Loucy (cell line): ENCODE results near the gene PHB1.

Experiments
- H2AFZ ChIP-seq: fragments of 200-600 bp; sonication (generic); 2 replicates; pipeline ENCODE4 v1.6.0; 2016; ENCODE audit warnings: antibody characterized with exemption, mild to moderate bottlenecking, low read length, moderate library complexity
- H3F3A ChIP-seq: fragments of 200-600 bp; 2 replicates; pipeline ENCODE4 v1.6.0; 2016; ENCODE audit warnings: antibody characterized with exemption, low read depth, mild to moderate bottlenecking
- H3K27me3 ChIP-seq: fragments of 200-600 bp; sonication (generic); 2 replicates; pipeline ENCODE4 v1.6.1; 2014; ENCODE audit warnings: low read length, mild to moderate bottlenecking; ENCODE audit not compliant: insufficient read depth, poor library complexity, severe bottlenecking
- H3K36me3 ChIP-seq: fragments of 200-600 bp; sonication (generic); 2 replicates; pipeline ENCODE4 v1.6.1; 2016; ENCODE audit warnings: low read length; ENCODE audit not compliant: insufficient read depth
- H3K4me1 ChIP-seq: fragments of 200-600 bp; sonication (generic); 2 replicates; pipeline ENCODE4 v1.5.1; 2014; ENCODE audit warnings: low read length, mild to moderate bottlenecking; ENCODE audit not compliant: insufficient read depth, poor library complexity, severe bottlenecking
- H3K4me2 ChIP-seq: fragments of 200-600 bp; sonication (generic); 2 replicates; pipeline ENCODE4 v1.6.0; 2014; ENCODE audit warnings: antibody characterized with exemption, low read length, low read depth, mild to moderate bottlenecking; ENCODE audit not compliant: poor library complexity, severe bottlenecking
- H3K4me3 ChIP-seq: fragments of 200-600 bp; sonication (generic); 2 replicates; pipeline ENCODE4 v1.5.1; 2014; ENCODE audit warnings: low read length, mild to moderate bottlenecking, mixed read lengths; ENCODE audit not compliant: poor library complexity, severe bottlenecking
- H3K79me2 ChIP-seq: fragments of 200-600 bp; sonication (generic); 2 replicates; pipeline ENCODE4 v1.6.1; 2014; ENCODE audit warnings: low read length; ENCODE audit not compliant: insufficient read depth
- H3K9ac ChIP-seq: fragments of 200-600 bp; sonication (generic); 2 replicates; pipeline ENCODE4 v1.6.0; 2014; ENCODE audit warnings: mild to moderate bottlenecking, low read depth, low read length, moderate library complexity; ENCODE audit not compliant: poor library complexity, severe bottlenecking
- H3K9me2 ChIP-seq: fragments of 200-600 bp; sonication (generic); replicated peaks from 2 replicates; pipeline ENCODE4 v1.6.1; 2016; ENCODE audit warnings: low read depth, low read length, mixed read lengths
- H3K9me3 ChIP-seq: fragments of 200-600 bp; sonication (generic); 2 replicates; pipeline ENCODE4 v1.6.1; 2014; ENCODE audit warnings: mild to moderate bottlenecking, antibody characterized with exemption, low read length, low read depth; ENCODE audit not compliant: insufficient read depth
- H4K20me1 ChIP-seq: fragments of 200-600 bp; sonication (generic); 2 replicates; pipeline ENCODE4 v1.6.0; 2014; ENCODE audit warnings: antibody characterized with exemption, low read length, mild to moderate bottlenecking; ENCODE audit not compliant: insufficient read depth, poor library complexity, severe bottlenecking
- EZH2phosphoT487 ChIP-seq: fragments of 200-600 bp; IDR thresholded peaks from 2 replicates; pipeline ENCODE4 v1.6.1; 2018; ENCODE audit warnings: antibody characterized with exemption, mild to moderate bottlenecking, moderate library complexity, borderline replicate concordance
- TF ChIP-seq, protein P1 (sequence below): fragments of 200-600 bp; sonication (generic); conservative IDR thresholded peaks from 2 replicates; pipeline ENCODE4 v1.5.1; 2014; ENCODE audit warnings: mild to moderate bottlenecking, antibody characterized with exemption, low read length

Gene PHB1

DNA sequence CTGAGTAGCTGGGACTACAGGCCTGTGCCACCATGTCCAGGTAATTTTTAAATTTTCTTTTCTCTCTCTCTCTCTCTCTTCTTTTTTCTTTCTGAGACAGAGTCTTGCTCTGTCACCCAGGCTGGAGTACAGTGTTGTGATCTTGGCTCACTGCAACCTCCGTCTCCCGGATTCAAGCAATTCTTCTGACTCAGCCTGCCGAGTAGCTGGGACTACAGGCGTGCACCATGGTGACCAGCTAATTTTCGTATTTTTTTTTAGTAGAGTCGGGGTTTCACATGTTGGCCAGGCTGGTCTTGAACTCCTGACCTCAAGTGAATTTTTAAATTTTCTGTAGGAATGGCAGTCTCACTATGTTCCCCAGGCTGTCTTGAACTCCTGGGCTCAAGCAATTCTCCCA is 41.6 kb downstream of the PHB1 start:
- Histone ChIP-seq H3K4me2 (no peak overlapping the region), H3K9me3 (no peaks in the 10 kb centered on the region), H2AFZ (no peak overlapping the region), H3K4me1 (no peaks in the 10 kb centered on the region), H3F3A (no peaks in the 10 kb centered on the region), H3K27me3 (no peaks in the 10 kb centered on the region), H3K36me3 (no peaks in the 10 kb centered on the region), H3K79me2 (no peaks in the 10 kb centered on the region), H3K9me2 (no peaks in the 10 kb centered on the region), H3K4me3 (no peak overlapping the region), H3K9ac (no peak overlapping the region), H4K20me1 (no peaks in the 10 kb centered on the region)
- no peak for TF ChIP-seq EZH2phosphoT487
- TF ChIP-seq, protein P1, sequence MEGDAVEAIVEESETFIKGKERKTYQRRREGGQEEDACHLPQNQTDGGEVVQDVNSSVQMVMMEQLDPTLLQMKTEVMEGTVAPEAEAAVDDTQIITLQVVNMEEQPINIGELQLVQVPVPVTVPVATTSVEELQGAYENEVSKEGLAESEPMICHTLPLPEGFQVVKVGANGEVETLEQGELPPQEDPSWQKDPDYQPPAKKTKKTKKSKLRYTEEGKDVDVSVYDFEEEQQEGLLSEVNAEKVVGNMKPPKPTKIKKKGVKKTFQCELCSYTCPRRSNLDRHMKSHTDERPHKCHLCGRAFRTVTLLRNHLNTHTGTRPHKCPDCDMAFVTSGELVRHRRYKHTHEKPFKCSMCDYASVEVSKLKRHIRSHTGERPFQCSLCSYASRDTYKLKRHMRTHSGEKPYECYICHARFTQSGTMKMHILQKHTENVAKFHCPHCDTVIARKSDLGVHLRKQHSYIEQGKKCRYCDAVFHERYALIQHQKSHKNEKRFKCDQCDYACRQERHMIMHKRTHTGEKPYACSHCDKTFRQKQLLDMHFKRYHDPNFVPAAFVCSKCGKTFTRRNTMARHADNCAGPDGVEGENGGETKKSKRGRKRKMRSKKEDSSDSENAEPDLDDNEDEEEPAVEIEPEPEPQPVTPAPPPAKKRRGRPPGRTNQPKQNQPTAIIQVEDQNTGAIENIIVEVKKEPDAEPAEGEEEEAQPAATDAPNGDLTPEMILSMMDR = no peak

DNA sequence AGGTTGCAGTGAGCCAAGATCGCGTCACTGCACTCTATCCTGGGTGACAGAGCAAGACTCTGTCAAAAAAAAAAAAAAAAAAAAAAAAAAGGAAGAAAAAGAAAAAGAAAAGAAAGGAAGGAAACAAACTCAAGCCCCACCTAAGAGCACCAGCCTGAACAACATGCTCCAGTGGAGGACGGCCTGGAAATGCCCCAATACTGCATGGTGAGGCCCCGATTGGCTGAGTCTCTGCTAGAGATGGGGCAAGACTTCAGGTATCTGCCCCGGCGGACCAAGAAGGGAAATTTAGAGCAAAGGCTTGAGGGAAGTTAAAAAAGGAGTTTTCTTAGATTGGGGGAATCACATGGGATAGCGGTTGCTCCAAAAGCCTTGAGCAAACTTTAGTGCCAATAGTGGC is 42.3 kb downstream of the PHB1 start:
- Histone ChIP-seq H3K4me3 (no peak overlapping the region), H3K36me3 (no peaks in the 10 kb centered on the region), H3K4me2 (no peak overlapping the region), H3K9me2 (no peaks in the 10 kb centered on the region), H3F3A (no peaks in the 10 kb centered on the region), H3K79me2 (no peaks in the 10 kb centered on the region), H3K27me3 (no peaks in the 10 kb centered on the region), H4K20me1 (no peaks in the 10 kb centered on the region), H3K4me1 (no peaks in the 10 kb centered on the region), H2AFZ (no peak overlapping the region), H3K9me3 (no peaks in the 10 kb centered on the region), H3K9ac (no peak overlapping the region)
- TF ChIP-seq EZH2phosphoT487 = no peak
- TF ChIP-seq, protein P1 = no peak

DNA sequence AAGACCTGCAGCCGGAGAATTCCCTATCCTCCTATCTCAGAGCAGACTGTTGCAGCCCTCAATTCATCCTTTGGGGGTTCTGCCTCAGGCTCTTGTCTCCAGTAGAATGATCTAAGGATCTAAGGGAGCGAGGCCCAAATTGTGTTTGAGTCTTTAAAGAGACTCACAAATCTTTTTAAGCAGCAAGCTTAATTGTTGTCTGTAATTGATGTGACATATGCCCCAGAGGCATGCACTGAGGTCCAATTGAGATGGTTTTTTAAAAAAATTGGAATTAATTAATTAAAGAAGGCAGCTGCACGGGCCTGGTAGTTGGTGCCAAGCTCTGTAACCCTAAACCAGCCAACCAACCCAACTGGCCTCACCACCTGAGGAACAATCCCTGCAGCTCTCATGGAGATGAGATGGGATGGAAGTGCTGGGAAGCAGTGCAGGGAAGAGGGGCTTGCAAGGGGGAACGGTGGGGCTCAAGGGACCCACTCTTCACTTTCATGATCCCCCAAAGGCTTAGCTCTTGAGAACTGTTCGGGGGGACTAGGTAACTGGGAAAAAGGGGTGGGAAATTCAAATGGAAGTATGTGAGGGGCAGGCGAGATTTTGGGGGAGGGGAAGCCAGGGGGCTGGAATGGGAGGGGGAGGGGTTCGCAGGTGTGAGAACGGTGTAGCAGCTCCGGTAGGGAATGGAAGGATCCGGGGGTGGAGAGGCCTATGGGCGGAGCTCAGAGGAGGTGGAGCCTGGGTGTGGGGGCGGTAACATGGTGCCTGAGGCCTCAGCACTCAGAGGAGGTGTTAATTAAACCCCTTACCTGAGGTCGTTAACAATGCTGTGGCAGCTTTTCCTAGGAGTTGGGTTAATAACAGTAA is 43.5 kb downstream of the PHB1 start:
- Histone ChIP-seq H3K9me2 (no peaks in the 10 kb centered on the region), H2AFZ (no peak overlapping the region), H3K4me2 (no peak overlapping the region), H4K20me1 (no peaks in the 10 kb centered on the region), H3K4me1 (no peaks in the 10 kb centered on the region), H3K4me3 (no peak overlapping the region), H3F3A (no peaks in the 10 kb centered on the region), H3K36me3 (no peaks in the 10 kb centered on the region), H3K9me3 (no peaks in the 10 kb centered on the region), H3K79me2 (no peaks in the 10 kb centered on the region), H3K9ac (no peak overlapping the region), H3K27me3 (no peaks in the 10 kb centered on the region)
- TF ChIP-seq, protein P1 = no peak
- TF ChIP-seq EZH2phosphoT487 = no peak
